Stimulated activated CD8-positive, alpha-beta memory T cell treated with anti-CD3 and anti-CD28 coated beads, Interleukin-15, amount 100 ng/mL, for 24 hours (primary cell): Measurements from ENCODE around the gene UNCX.
"Not testable (repeated sequence)": the region's sequence is repeated elsewhere in the genome, so short reads cannot be mapped to it uniquely, and the experiment has no call there.

Experiments
- DNase-seq: peaks from one replicate; pipeline ENCODE4 v3.0.0-alpha.2; 2020; ENCODE audit warnings: low read depth

UNCX gene

GRCh38 chr7:1257863-1258262 is 25.2 kb downstream of the UNCX start:
- no peak for DNase-seq

- DNase-seq, result no peak
Measured at GRCh38 chr7:1259621-1260243, 27.1 kb downstream of the UNCX start.

DNA sequence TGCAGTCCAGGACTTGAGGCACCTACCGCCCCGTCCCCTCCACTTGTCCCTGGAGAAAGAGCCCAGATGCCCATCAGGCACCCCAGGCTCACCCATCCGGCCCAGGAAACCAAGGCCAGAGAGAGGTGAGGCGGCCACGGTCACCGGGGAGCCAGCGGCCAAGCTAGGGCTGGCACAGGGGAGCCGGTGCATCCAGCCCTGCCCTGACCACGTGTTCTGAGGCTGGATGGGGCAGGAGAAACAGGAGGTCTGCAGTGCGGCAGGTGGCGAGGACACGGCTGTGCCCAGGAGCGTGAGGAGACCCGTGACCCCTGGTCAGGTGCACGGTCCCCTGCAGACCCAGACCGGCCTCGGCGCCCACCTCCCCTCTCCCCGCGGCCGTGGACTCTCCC is 27.6 kb downstream of the UNCX start:
- DNase-seq, result no peak

DNA sequence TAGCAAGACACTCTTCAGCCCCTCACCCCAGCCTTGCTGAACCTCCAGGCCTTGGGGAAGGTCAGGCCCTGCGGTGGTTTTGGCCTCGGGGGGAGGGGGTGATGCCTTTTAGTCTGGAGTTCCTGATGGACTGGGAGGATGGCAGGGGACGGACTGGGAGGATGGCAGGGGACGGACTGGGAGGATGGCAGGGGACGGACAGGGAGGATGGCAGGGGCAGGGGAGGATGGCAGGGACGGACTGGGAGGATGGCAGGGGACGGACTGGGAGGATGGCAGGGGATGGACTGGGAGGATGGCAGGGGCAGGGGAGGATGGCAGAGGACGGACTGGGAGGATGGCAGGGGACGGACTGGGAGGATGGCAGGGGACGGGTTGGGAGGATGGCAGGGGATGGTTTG is 28.4 kb downstream of the UNCX start:
- DNase-seq, result not testable (repeated sequence)

DNA sequence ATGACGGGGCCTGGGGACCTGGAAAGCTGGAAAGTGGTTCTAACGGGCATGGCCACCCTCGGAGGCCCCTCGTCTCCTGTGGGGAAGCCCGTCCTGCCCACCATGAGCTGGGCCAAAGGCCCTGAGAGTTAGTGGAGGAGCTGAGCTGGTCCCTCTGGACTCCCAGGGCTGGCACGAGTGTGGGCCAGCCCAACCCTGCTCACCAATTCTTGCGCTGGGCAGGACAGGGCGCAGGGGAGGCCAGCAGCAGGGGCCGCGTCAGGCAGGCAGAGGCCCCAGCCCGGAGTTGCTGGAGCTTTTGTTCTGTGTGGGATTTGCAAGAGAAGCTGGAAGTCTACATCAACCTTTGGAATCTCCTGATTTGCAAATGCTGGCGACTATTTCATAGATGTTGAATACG is 29.8 kb downstream of the UNCX start:
- DNase-seq, result no peak

GRCh38 chr7:1263391-1263951 is 30.8 kb downstream of the UNCX start:
- no peak for DNase-seq

GRCh38 chr7:1264345-1265280 is 31.9 kb downstream of the UNCX start:
- DNase-seq, result no peak

- no peak for DNase-seq
Measured at GRCh38 chr7:1267016-1267900, 34.6 kb downstream of the UNCX start.

GRCh38 chr7:1268076-1268815 is 35.6 kb downstream of the UNCX start:
- no peak for DNase-seq

GRCh38 chr7:1268866-1269265 is 36.2 kb downstream of the UNCX start:
- no peak for DNase-seq

- no peak for DNase-seq
Measured at GRCh38 chr7:1269336-1269890, 36.7 kb downstream of the UNCX start.

DNA sequence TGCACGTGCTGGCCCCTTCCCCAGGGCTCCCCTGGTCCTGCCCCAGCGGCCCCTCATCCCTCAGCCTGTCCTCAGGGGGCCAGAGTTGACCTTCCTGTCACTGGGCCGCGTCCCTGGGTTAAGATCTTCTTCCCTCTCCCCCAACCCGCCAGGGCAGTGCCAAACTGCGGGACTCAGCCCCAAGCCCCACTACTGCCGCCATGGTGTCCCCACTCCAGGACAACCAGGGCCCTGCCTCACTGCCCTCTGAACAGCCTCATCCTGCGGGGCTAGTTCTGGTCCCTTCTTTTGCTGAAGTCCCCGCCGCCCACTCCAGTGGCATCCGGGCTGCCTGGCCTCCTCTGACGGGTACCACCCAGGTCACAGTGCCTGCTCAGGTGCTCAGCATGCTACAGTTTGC is 37.5 kb downstream of the UNCX start:
- DNase-seq, result no peak

- DNase-seq, result no peak
Measured at GRCh38 chr7:1271046-1271445, 38.4 kb downstream of the UNCX start.

DNA sequence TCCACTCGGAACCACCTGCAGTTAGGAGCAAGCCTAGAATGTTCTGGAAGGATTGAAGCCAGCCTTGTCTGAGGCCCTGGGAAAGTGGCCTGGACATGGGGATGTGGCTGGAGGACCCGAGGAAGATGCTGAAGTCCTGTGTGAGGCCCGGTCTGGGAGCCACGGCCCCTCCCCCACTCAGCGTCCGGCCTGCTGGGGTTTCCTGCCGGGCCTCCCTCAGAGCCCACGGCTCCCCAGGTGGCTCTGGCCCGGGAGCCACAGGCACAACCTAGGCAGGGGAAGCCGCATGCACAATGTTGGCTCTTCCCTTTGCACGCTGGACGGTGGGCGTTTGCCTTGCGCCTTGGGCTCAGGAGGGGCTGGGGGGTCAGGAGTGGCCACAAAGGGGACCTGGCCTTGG is 39.0 kb downstream of the UNCX start:
- no peak for DNase-seq

- not testable (repeated sequence) for DNase-seq
Measured at GRCh38 chr7:1272136-1272535, 39.5 kb downstream of the UNCX start.

- no peak for DNase-seq
Measured at GRCh38 chr7:1274121-1274875, 41.6 kb downstream of the UNCX start.

DNA sequence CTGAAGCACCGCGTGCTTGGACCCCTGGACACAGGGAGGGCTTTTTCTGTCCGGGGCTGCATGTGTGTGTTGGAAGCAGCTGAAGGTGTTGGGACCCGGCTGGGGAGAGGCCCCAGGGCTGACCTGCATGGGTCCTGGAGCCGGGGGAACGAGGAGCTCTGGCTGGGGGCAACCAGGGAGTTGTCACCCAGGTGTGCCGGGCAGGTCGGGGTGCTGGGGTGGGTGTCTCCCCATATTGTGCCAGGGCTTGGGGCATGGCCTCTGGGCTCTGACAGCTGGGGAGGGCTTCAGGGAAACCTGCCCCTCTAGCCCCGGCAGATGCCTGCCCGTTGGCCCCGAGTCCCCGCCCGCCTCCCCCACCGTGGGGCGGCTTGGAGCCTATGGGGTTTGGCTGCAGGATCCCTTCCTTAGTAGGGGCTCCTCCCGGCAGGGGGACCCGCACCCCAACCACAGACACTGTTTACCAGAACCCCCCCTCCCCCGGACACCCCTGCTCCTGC is 42.3 kb downstream of the UNCX start:
- no peak for DNase-seq

- DNase-seq, result no peak
Measured at GRCh38 chr7:1275451-1276381, 43.0 kb downstream of the UNCX start.

- no peak for DNase-seq
Measured at GRCh38 chr7:1276626-1277175, 44.0 kb downstream of the UNCX start.
